T-cell (primary cell): Measurements from ENCODE around the gene ZNF672. TPM values are rescaled to one million over a fixed set of nuclear protein-coding genes. Genes with fewer than 3 reads are reported as not detected.

Experiments
- ATAC-seq, 4 experiments: fragments of 200-7000 bp in 3 of 4; fragments of 150-1000 bp in 1 of 4; cut with Tn5 transposase; replicated peaks in 1 of 4; 1 replicate in 3 of 4; 2 replicates in 1 of 4; pipeline ENCODE4 v1.10.0; 2021; ENCODE audit warnings: moderate library complexity in 3 of 4, mild to moderate bottlenecking in 2 of 4, moderate number of reproducible peaks in 1 of 4
- CTCF ChIA-PET, 2 donors: fragments of 300-600 bp; sonication (Branson Sonifier 250); formaldehyde crosslinking; loops; one replicate each; lab custom pipeline; 2022; ENCODE audit warnings: antibody characterized with exemption in 2 of 2; lab: Charles Lee
- POLR2A ChIA-PET, 2 donors: fragments of 300-600 bp; sonication (Branson Sonifier 250); formaldehyde crosslinking; loops; one replicate each; lab custom pipeline; 2022; ENCODE audit warnings: antibody characterized with exemption in 2 of 2; lab: Charles Lee
- DNase-seq, 35 experiments: peaks; one replicate each; pipeline versions ENCODE4 v3.0.0 to v3.0.0-alpha.2; 2013 to 2023
- H3K27ac ChIP-seq: one replicate; pipeline ENCODE4 v1.5.1; 2013; ENCODE audit warnings: low read length
- H3K27me3 ChIP-seq, 2 experiments: replicated peaks in 1 of 2; 1 replicate in 1 of 2; 2 replicates in 1 of 2; pipeline versions ENCODE4 v1.6.1 to v1.7.0; 2013; ENCODE audit warnings: low read length in 1 of 2, mixed read lengths in 1 of 2; ENCODE audit not compliant: control insufficient read depth in 2 of 2, insufficient read depth in 2 of 2; ENCODE audit errors: extremely low read depth in 1 of 2
- H3K36me3 ChIP-seq, 2 donors: 1 replicate in 1 of 2; 2 replicates in 1 of 2; pipeline versions ENCODE4 v1.6.1 to v1.7.0; 2013; ENCODE audit warnings: low read length in 1 of 2; ENCODE audit not compliant: control insufficient read depth in 2 of 2, insufficient read depth in 1 of 2; ENCODE audit errors: extremely low read depth in 1 of 2
- H3K4me1 ChIP-seq, 2 experiments: 1 replicate in 1 of 2; 2 replicates in 1 of 2; pipeline versions ENCODE4 v1.6.1 to v1.7.0; 2013; ENCODE audit warnings: low read length in 2 of 2, mixed read lengths in 1 of 2; ENCODE audit not compliant: insufficient read depth in 2 of 2, control insufficient read depth in 1 of 2; ENCODE audit errors: extremely low read depth in 1 of 2
- H3K4me3 ChIP-seq, 2 donors: 1 replicate in 1 of 2; 2 replicates in 1 of 2; pipeline versions ENCODE4 v1.5.1 to v1.7.0; 2013; ENCODE audit warnings: mild to moderate bottlenecking in 2 of 2, low read length in 1 of 2, moderate library complexity in 1 of 2; ENCODE audit not compliant: control insufficient read depth in 1 of 2; ENCODE audit errors: extremely low read depth in 1 of 2
- H3K9me3 ChIP-seq: 2 replicates; pipeline ENCODE4 v1.7.0; 2013
- H3K27ac Mint-ChIP-seq, 2 donors: one replicate each; pipeline ENCODE4 v1.8.0; 2020 to 2021; ENCODE audit warnings: mild to moderate bottlenecking in 2 of 2, mixed read lengths in 2 of 2
- H3K27me3 Mint-ChIP-seq, 2 donors: one replicate each; pipeline ENCODE4 v1.8.0; 2021 to 2022; ENCODE audit warnings: mixed read lengths in 2 of 2
- H3K36me3 Mint-ChIP-seq: one replicate; pipeline ENCODE4 v1.8.0; 2021; ENCODE audit warnings: mixed read lengths
- H3K4me1 Mint-ChIP-seq, 3 donors: one replicate each; pipeline ENCODE4 v1.8.0; 2020 to 2022; ENCODE audit warnings: mixed read lengths in 3 of 3, mild to moderate bottlenecking in 1 of 3
- H3K4me3 Mint-ChIP-seq, 3 donors: one replicate each; pipeline ENCODE4 v1.8.0; 2020 to 2022; ENCODE audit warnings: mild to moderate bottlenecking in 3 of 3, mixed read lengths in 3 of 3, moderate library complexity in 3 of 3
- H3K9me3 Mint-ChIP-seq, 3 donors: one replicate each; pipeline ENCODE4 v1.8.0; 2020 to 2022; ENCODE audit warnings: mixed read lengths in 3 of 3
- WGBS: methylation state at CpG from one replicate; pipeline ENCODE4 v1.1.5; 2013; ENCODE audit warnings: missing lambda C conversion rate; ENCODE audit not compliant: insufficient coverage; 5-methylcytosine and 5-hydroxymethylcytosine counted together
- total RNA-seq, 35 experiments: library from RNA in 6 of 35; stranded (reverse) in 6 of 35; fragments of 120-200 nt in 1 of 35; gene quantifications; one replicate each; pipeline versions ENCODE4 v1.2.1 to v1.2.4 and lab custom pipeline; 2013 to 2026

ZNF672 gene
- total RNA-seq, 5 donors from 2014 or later (not counting 1 experiment from before 2014, with no cell fraction given) = 27.7 to 46.7 (median 42.1) TPM

DNA sequence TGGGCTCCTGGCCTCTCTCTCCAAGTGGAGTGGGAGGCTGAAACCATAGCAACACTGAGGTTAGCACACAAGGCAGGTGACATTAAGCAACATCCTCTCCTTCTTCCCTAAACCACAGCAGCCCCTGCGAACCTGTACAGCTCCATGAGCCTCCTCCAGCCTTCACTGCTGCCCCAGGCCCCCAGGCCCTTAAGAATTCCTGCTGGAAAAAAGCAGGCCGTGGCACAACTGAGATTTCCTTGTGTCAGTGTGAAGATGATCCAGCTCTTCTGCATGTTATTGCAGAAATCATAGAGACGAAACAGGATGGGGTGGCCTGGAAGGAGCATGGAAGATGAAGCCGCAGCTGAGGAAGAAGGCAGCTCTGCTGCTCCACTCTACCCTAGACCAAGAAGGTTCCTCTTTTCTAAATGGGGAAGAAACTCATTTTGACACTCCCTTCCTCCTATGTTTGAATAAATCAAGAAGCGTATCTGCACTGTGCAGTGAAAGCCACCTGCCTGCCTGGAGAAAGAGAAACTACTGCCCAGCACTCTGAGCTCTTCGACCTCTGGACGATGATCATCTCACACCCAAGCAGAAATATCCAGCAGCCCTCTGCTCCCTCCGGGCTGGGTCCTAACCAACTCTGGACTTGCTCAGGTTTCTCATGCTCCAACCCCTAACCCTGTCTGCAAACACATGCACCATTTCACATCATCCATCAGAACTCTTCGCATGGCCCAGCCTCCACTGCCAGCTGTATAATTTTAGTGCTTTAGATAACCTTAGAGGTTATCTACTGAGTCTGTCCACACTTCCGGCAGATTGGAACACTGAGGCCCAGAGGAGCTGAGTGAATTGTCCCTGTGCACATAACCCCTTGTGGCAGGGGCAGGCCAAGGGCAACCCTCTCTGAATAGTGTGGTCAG is 33.0 kb upstream of the ZNF672 start:
- Mint-ChIP-seq H3K27ac (no peak overlapping the region), H3K36me3 (no peaks in the 10 kb centered on the region), H3K4me1 (peaks cover 10 to 23% (median 21%) of the 10 kb centered on the region in 3 donors), H3K27me3 (peaks cover 4 to 17% of the 10 kb centered on the region in 2 donors), H3K4me3 (peak overlapping the region in 1 of 3 donors; percentile 13), H3K9me3 (no peaks in the 10 kb centered on the region)
- ChIA-PET POLR2A (no interaction called here), CTCF (interaction anchor here (0.9 to 2.0 kb wide), 6 partner anchors 25 to 562 kb away, joined by 3 to 7 read pairs (median 4); partner anchors contain the start of gene ZNF672 (in 1 of the 2))
- peaks cover 0 to 15% of the 10 kb centered on the region in 2 experiments for H3K27me3 ChIP-seq
- 38% methylated on average over 4 of the region's 10 CpGs for WGBS
- no peaks in the 10 kb centered on the region for H3K36me3 ChIP-seq
- H3K4me1 ChIP-seq = peaks cover 0 to 9% of the 10 kb centered on the region in 2 experiments
- no peaks in the 10 kb centered on the region for H3K9me3 ChIP-seq
- DNase-seq = no peak
- H3K27ac ChIP-seq = no peak overlapping the region
- peak in 2 of 4 experiments; percentile 6 to 42 for ATAC-seq
- no peak overlapping the region for H3K4me3 ChIP-seq

DNA sequence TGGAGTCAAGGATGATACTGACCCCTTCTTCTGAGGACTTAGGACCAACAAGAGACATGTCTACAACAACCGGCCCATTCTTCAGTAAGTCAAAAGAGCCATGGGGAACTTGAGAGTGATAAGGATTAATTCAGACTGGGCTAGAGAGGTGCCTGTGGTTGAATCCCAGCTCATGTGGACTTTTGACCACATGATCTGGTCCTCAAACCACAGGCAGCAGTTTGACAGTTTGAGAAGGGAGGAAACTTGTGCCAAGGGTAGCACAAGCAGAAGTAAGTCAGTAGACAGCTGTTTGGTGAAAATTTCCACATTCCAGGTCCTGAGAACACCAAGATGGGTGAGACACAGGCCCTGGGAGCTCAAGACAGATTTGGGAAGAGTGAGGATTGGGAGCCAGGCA is 32.1 kb upstream of the ZNF672 start:
- H3K27me3 Mint-ChIP-seq = peaks cover 0 to 13% of the 10 kb centered on the region in 2 donors
- Histone ChIP-seq H3K4me1 (peaks cover 0 to 9% of the 10 kb centered on the region in 2 experiments), H3K9me3 (no peaks in the 10 kb centered on the region), H3K36me3 (peaks cover 0 to 4% of the 10 kb centered on the region in 2 donors), H3K27me3 (peaks cover 0 to 15% of the 10 kb centered on the region in 2 experiments), H3K4me3 (no peak overlapping the region), H3K27ac (no peak overlapping the region)
- H3K27ac Mint-ChIP-seq = no peak overlapping the region
- H3K36me3 Mint-ChIP-seq = no peaks in the 10 kb centered on the region
- POLR2A ChIA-PET = no interaction called here
- H3K4me3 Mint-ChIP-seq = no peak overlapping the region
- CTCF ChIA-PET = interaction anchor here (1.0 to 2.0 kb wide), 6 partner anchors 9 to 562 kb away, joined by 3 to 7 read pairs (median 4); partner anchors contain the start of gene ZNF672 (in 1 of the 2)
- DNase-seq = no peak
- H3K9me3 Mint-ChIP-seq = no peaks in the 10 kb centered on the region
- WGBS = 90% methylated on average over 1 of the region's 1 CpG
- peaks cover 10 to 23% (median 21%) of the 10 kb centered on the region in 3 donors for H3K4me1 Mint-ChIP-seq
- ATAC-seq = no peak

DNA sequence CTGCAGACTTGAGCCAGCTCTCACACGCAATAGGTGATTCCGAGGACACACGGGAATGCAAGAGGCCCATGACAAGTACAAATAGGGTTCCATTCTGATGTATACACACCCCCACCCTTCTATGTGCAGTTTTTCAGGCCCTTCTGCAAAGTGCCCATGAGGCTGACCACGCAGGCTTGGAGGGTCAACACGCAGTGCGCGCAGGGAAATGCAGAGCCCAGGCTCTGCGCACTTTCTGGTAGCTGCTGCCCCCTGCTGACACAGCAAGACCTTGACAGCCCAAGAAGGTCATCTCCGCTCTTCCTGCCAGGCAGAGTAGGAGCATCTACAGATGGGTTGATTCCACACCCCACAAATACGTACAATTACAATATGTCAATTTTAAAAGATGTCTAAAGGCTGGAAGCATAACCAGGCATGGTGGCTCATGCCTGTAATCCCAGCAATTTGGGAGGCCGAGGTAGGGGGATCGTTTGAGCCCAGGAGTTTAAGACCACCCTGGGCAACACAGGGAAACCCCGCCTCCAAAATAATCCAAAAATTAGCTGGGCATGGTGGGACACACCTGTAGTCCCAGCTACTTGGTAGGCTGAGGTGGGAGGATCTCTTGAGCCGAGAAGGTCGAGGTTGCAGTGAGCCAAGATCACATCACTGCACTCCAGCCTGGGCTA is 30.8 kb upstream of the ZNF672 start:
- ATAC-seq = peak; percentile 69 to 90 (median 78)
- Mint-ChIP-seq H3K9me3 (no peaks in the 10 kb centered on the region), H3K36me3 (peaks cover 7% of the 10 kb centered on the region)

DNA sequence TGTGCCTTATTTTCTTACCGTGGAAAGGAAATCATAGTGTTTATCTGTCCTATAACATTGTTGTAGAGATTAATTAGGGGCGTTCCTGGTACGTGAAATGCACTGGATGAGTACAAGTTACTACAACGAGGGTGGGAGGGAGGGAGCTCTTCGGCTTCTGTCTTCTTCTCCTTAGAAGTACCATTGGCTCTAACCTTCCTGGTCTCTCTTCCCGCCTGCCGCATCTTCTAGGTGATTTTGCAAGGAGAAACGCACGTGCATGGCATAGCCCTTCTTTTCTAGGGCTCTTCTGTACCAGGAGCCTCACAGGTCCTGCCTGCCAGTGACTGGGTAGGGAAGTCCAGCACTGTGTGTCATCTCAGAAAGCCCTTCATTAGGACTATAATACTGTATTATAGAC is 29.1 kb upstream of the ZNF672 start:
- H3K4me3 ChIP-seq = no peak overlapping the region
- H3K36me3 ChIP-seq = peaks cover 12 to 32% of the 10 kb centered on the region in 2 donors
- ATAC-seq (no peak), DNase-seq (no peak)
- Mint-ChIP-seq H3K4me1 (peaks cover 10 to 23% (median 21%) of the 10 kb centered on the region in 3 donors), H3K9me3 (no peaks in the 10 kb centered on the region), H3K36me3 (peaks cover 24% of the 10 kb centered on the region), H3K27ac (peak overlapping the region in 1 of 2 donors; percentile 49), H3K4me3 (no peak overlapping the region), H3K27me3 (no peaks in the 10 kb centered on the region)
- CTCF ChIA-PET = no interaction called here
- POLR2A ChIA-PET = no interaction called here
- 100% methylated on average over 2 of the region's 9 CpGs for WGBS
- peaks cover 0 to 6% of the 10 kb centered on the region in 2 experiments for H3K27me3 ChIP-seq
- no peaks in the 10 kb centered on the region for H3K9me3 ChIP-seq
- no peak overlapping the region for H3K27ac ChIP-seq
- H3K4me1 ChIP-seq = peaks cover 0 to 9% of the 10 kb centered on the region in 2 experiments

More for the DNA sequence above, 30.8 kb upstream of the ZNF672 start:
- H3K4me1 Mint-ChIP-seq = peaks cover 10 to 23% (median 21%) of the 10 kb centered on the region in 3 donors
- peaks cover 0 to 17% of the 10 kb centered on the region in 2 donors for H3K36me3 ChIP-seq
- H3K4me3 ChIP-seq = no peak overlapping the region
- peaks cover 0 to 10% of the 10 kb centered on the region in 2 experiments for H3K27me3 ChIP-seq
- ChIA-PET CTCF (interaction anchor here (1.5 to 2.0 kb wide), 3 partner anchors 10 to 183 kb away, joined by 3 to 5 read pairs (median 5); no protein-coding TSS in a partner anchor), POLR2A (no interaction called here)
- peak in 31 of 35 experiments; percentile 21 to 70 (median 42) for DNase-seq
- H3K4me1 ChIP-seq = peaks cover 0 to 9% of the 10 kb centered on the region in 2 experiments
- no peak overlapping the region for H3K27ac Mint-ChIP-seq
- no peaks in the 10 kb centered on the region for H3K9me3 ChIP-seq
- 64% methylated on average over 12 of the region's 15 CpGs for WGBS
- no peak overlapping the region for H3K27ac ChIP-seq
- peaks cover 0 to 3% of the 10 kb centered on the region in 2 donors for H3K27me3 Mint-ChIP-seq
- no peak overlapping the region for H3K4me3 Mint-ChIP-seq

DNA sequence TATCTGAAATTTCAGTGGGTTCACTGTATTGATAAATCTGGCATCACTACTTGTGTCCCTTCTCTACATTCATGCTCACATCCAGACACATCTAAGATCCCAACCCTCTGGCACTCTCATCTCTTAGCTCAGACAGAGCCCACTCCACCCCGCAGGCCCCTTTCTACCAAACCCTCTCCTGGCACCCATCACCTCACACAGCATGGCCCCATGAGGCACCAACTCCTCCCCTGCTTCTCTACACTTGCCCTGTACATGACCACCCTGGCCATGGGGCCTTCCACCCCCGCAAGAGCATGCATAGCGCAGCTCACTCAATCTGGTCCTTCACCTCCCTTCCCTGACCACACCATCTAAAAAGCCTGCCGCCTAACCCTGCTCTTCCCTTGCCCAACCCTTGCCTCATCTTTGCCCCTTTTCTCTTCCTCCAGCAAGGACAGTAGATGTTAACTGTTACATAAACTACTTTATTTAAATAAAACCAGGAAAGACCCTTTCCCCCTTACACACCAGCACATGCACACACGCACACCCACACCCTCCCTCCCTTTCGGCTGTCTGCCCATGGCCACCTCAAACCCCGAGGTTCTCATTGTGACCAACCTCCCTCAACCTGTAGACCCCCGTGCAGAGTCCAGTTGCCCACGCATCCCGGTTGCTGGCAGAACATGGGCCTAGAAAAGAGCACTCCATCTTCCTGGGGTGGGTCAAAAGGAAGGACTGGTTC is 27.9 kb upstream of the ZNF672 start:
- peaks cover 31% of the 10 kb centered on the region for H3K36me3 Mint-ChIP-seq
- CTCF ChIA-PET = no interaction called here
- WGBS = 89% methylated on average over 6 of the region's 10 CpGs

More for the DNA sequence above, 27.9 kb upstream of the ZNF672 start:
- Mint-ChIP-seq H3K4me3 (no peak overlapping the region), H3K4me1 (peaks cover 2 to 14% (median 13%) of the 10 kb centered on the region in 3 donors), H3K9me3 (no peaks in the 10 kb centered on the region), H3K27me3 (no peaks in the 10 kb centered on the region), H3K27ac (peak overlapping the region; percentile 29 to 36)
- DNase-seq (no peak), ATAC-seq (no peak)
- Histone ChIP-seq H3K4me1 (peaks cover 0 to 5% of the 10 kb centered on the region in 2 experiments), H3K27ac (no peak overlapping the region), H3K9me3 (no peaks in the 10 kb centered on the region), H3K36me3 (peaks cover 18 to 45% of the 10 kb centered on the region in 2 donors), H3K27me3 (no peaks in the 10 kb centered on the region), H3K4me3 (no peak overlapping the region)
- POLR2A ChIA-PET = no interaction called here
